HL-60 (cell line): ENCODE measurements around the gene EYS.

Experiments
- DNase-seq, 2 experiments: peaks; one replicate each; pipeline ENCODE4 v3.0.0-alpha.2; 2010 to 2020; ENCODE audit warnings: low read depth in 1 of 2, low spot score in 1 of 2
- H3K27ac ChIP-seq: fragments of 250-450 bp; sonication (Bioruptor Pico); replicated peaks from 2 replicates; pipeline ENCODE4 v1.5.1; 2020; ENCODE audit warnings: mild to moderate bottlenecking, moderate library complexity
- H3K27me3 ChIP-seq: fragments of 250-450 bp; sonication (Bioruptor Pico); 2 replicates; pipeline ENCODE4 v1.5.1; 2021; ENCODE audit warnings: mild to moderate bottlenecking, moderate library complexity; ENCODE audit not compliant: insufficient read depth, poor library complexity, severe bottlenecking
- H3K4me3 ChIP-seq: replicated peaks from 2 replicates; pipeline ENCODE4 v1.5.1; 2011; ENCODE audit warnings: mild to moderate bottlenecking, control low read depth, low read length; ENCODE audit not compliant: insufficient read depth
- CTCF ChIP-seq: IDR thresholded peaks from one replicate; pipeline ENCODE4 v1.5.1; 2011; ENCODE audit warnings: low read length, control low read depth, inconsistent platforms; ENCODE audit not compliant: insufficient read depth
- GABPA ChIP-seq: IDR thresholded peaks from 2 replicates; pipeline ENCODE4 v1.6.1; 2012; ENCODE audit warnings: low read depth
- POLR2AphosphoS5 ChIP-seq: IDR thresholded peaks from 2 replicates; pipeline ENCODE4 v1.6.1; 2012; ENCODE audit warnings: low read depth
- REST ChIP-seq: IDR thresholded peaks from 2 replicates; pipeline ENCODE4 v1.6.1; 2012; ENCODE audit warnings: low read depth; ENCODE audit not compliant: insufficient replicate concordance
- SPI1 ChIP-seq: IDR thresholded peaks from 2 replicates; pipeline ENCODE4 v1.6.1; 2012; ENCODE audit warnings: low read depth, mild to moderate bottlenecking, borderline replicate concordance

EYS gene

GRCh38 chr6:65402564-65402963, 304.5 kb downstream of the EYS start:
- DNase-seq, result no peak
- H3K27ac ChIP-seq, result no peak overlapping the region
- no peaks in the 10 kb centered on the region for H3K27me3 ChIP-seq
- H3K4me3 ChIP-seq, result no peak overlapping the region
- TF ChIP-seq POLR2AphosphoS5 (no peak), SPI1 (no peak), CTCF (no peak), GABPA (no peak), REST (no peak)

- DNase-seq, result no peak
- TF ChIP-seq GABPA (no peak), SPI1 (no peak), POLR2AphosphoS5 (no peak), CTCF (no peak), REST (no peak)
- H3K4me3 ChIP-seq, result no peak overlapping the region
Observed at GRCh38 chr6:65399355-65400084, 307.5 kb downstream of the EYS start.

GRCh38 chr6:65398851-65399250, 308.2 kb downstream of the EYS start:
- no peak overlapping the region for H3K4me3 ChIP-seq
- H3K27ac ChIP-seq, result no peak overlapping the region
- no peaks in the 10 kb centered on the region for H3K27me3 ChIP-seq
- no peak for TF ChIP-seq SPI1
- no peak for TF ChIP-seq CTCF
- no peak for TF ChIP-seq REST
- no peak for TF ChIP-seq GABPA
- no peak for TF ChIP-seq POLR2AphosphoS5
- DNase-seq, result no peak

More at GRCh38 chr6:65399355-65400084, 307.5 kb downstream of the EYS start:
- Histone ChIP-seq H3K27me3 (no peaks in the 10 kb centered on the region), H3K27ac (no peak overlapping the region)
